Activated T-cell treated with anti-CD3 and anti-CD28 coated beads, Interleukin-2, amount 50 U/mL, for 4 hours (primary cell): ENCODE results near the gene ZNF500. TPM values are rescaled to one million over a fixed set of nuclear protein-coding genes. Genes with fewer than 3 reads are reported as not detected.
A peak's percentile ranks its signal among the peaks of the same experiment; 100 is the strongest.

ENCODE experiments used
- ATAC-seq, 2 donors: fragments of 200-7000 bp; cut with Tn5 transposase; one replicate each; pipeline ENCODE4 v1.10.0; 2021
- DNase-seq: peaks from one replicate; pipeline ENCODE4 v3.0.0-alpha.2; 2020
- H3K27me3 Mint-ChIP-seq: one replicate; pipeline ENCODE4 v1.8.0; 2021; ENCODE audit warnings: low read depth, mixed read lengths
- H3K36me3 Mint-ChIP-seq: one replicate; pipeline ENCODE4 v1.8.0; 2022; ENCODE audit warnings: mixed read lengths; ENCODE audit not compliant: insufficient read depth
- H3K4me1 Mint-ChIP-seq: one replicate; pipeline ENCODE4 v1.8.0; 2021; ENCODE audit warnings: low read depth, mixed read lengths
- H3K4me3 Mint-ChIP-seq: one replicate; pipeline ENCODE4 v1.8.0; 2021; ENCODE audit warnings: mild to moderate bottlenecking, moderate library complexity, mixed read lengths
- H3K9me3 Mint-ChIP-seq: one replicate; pipeline ENCODE4 v1.8.0; 2021; ENCODE audit warnings: mixed read lengths
- total RNA-seq, 3 donors: library from RNA; stranded (reverse); gene quantifications; one replicate each; pipeline ENCODE4 v1.2.1, GENCODE V29; 2021

ZNF500 gene
- total RNA-seq, 3 donors from 2014 or later = 10.3 to 12.4 (median 12.2) TPM

- Mint-ChIP-seq H3K4me3 (no peak overlapping the region), H3K36me3 (peaks cover 10% of the 10 kb centered on the region), H3K9me3 (no peaks in the 10 kb centered on the region), H3K4me1 (no peaks in the 10 kb centered on the region), H3K27me3 (no peaks in the 10 kb centered on the region)
- DNase-seq (no peak), ATAC-seq (no peak)
These were observed 64.5 kb downstream of the ZNF500 start for GRCh38 chr16:4702466-4702808.

- Mint-ChIP-seq H3K4me1 (no peaks in the 10 kb centered on the region), H3K9me3 (no peaks in the 10 kb centered on the region), H3K4me3 (no peak overlapping the region), H3K36me3 (peaks cover 7% of the 10 kb centered on the region), H3K27me3 (no peaks in the 10 kb centered on the region)
- ATAC-seq (no peak), DNase-seq (no peak)
These were observed 65.0 kb downstream of the ZNF500 start for GRCh38 chr16:4701791-4702465.

GRCh38 chr16:4700997-4701743, 65.8 kb downstream of the ZNF500 start:
- no peak overlapping the region for H3K4me3 Mint-ChIP-seq
- ATAC-seq (no peak), DNase-seq (no peak)
- H3K27me3 Mint-ChIP-seq = no peaks in the 10 kb centered on the region
- no peaks in the 10 kb centered on the region for H3K9me3 Mint-ChIP-seq
- no peaks in the 10 kb centered on the region for H3K4me1 Mint-ChIP-seq
- H3K36me3 Mint-ChIP-seq = peaks cover 3% of the 10 kb centered on the region

GRCh38 chr16:4700380-4700996, 66.5 kb downstream of the ZNF500 start:
- H3K27me3 Mint-ChIP-seq = no peaks in the 10 kb centered on the region
- DNase-seq = no peak
- H3K4me3 Mint-ChIP-seq = no peak overlapping the region
- peaks cover 2% of the 10 kb centered on the region for H3K4me1 Mint-ChIP-seq
- no peaks in the 10 kb centered on the region for H3K9me3 Mint-ChIP-seq
- H3K36me3 Mint-ChIP-seq = peaks cover 3% of the 10 kb centered on the region
- peak; percentile 51 to 74 for ATAC-seq

- Mint-ChIP-seq H3K9me3 (no peaks in the 10 kb centered on the region), H3K4me1 (peaks cover 7% of the 10 kb centered on the region), H3K27me3 (no peaks in the 10 kb centered on the region), H3K36me3 (peaks cover 3% of the 10 kb centered on the region), H3K4me3 (no peak overlapping the region)
- ATAC-seq (no peak), DNase-seq (no peak)
These were observed 67.9 kb downstream of the ZNF500 start for GRCh38 chr16:4699046-4699556.

- DNase-seq (no peak), ATAC-seq (no peak)
- H3K27me3 Mint-ChIP-seq = no peaks in the 10 kb centered on the region
- H3K4me1 Mint-ChIP-seq = peaks cover 7% of the 10 kb centered on the region
- H3K9me3 Mint-ChIP-seq = no peaks in the 10 kb centered on the region
- no peak overlapping the region for H3K4me3 Mint-ChIP-seq
- peaks cover 3% of the 10 kb centered on the region for H3K36me3 Mint-ChIP-seq
These were observed 68.5 kb downstream of the ZNF500 start for GRCh38 chr16:4698321-4699045.

Other genes with a start within 250 kb of the ZNF500 start
- gene CDIP1, start 228.4 kb downstream of the ZNF500 start, total RNA-seq = 10 to 100 TPM; 33.2 to 41.6 (median 39.7) TPM
- gene C16orf96, start 210.8 kb downstream of the ZNF500 start, total RNA-seq = under 1 TPM in 2 of 3 donors, not detected in 1; 0.05 to 0.10 TPM
- gene UBALD1, start 152.3 kb downstream of the ZNF500 start, total RNA-seq = 10 to 100 TPM; 22.5 to 27.2 (median 23.7) TPM
- 10 to 100 TPM; 56.5 to 60.5 (median 58.0) TPM for gene MGRN1, start 142.3 kb downstream of the ZNF500 start, total RNA-seq
- gene NUDT16L1, start 73.6 kb downstream of the ZNF500 start, total RNA-seq = 10 to 100 TPM; 53.1 to 56.8 (median 54.1) TPM
- 10 to 100 TPM; 19.4 to 24.1 (median 21.8) TPM for gene ANKS3, start 32.9 kb downstream of the ZNF500 start, total RNA-seq
- under 1 TPM; 0.16 to 0.47 (median 0.25) TPM for gene DNAAF8, start 32.6 kb downstream of the ZNF500 start, total RNA-seq
- gene SEPTIN12, start 21.2 kb upstream of the ZNF500 start, total RNA-seq = not detected
- not detected for gene SMIM22, start 28.2 kb upstream of the ZNF500 start, total RNA-seq
- gene ROGDI, start 35.5 kb upstream of the ZNF500 start, total RNA-seq = 1 to 10 TPM; 4.1 to 6.3 (median 6.2) TPM
- 100 to 1,000 TPM; 109 to 116 (median 114) TPM for gene GLYR1, start 80.1 kb upstream of the ZNF500 start, total RNA-seq
- gene UBN1, start 80.3 kb upstream of the ZNF500 start, total RNA-seq = 10 to 100 TPM; 38.2 to 44.6 (median 42.2) TPM
- under 1 TPM; 0.08 to 0.11 (median 0.08) TPM for gene PPL, start 170.0 kb upstream of the ZNF500 start, total RNA-seq
- not detected for gene SEC14L5, start 191.2 kb upstream of the ZNF500 start, total RNA-seq